Hematopoietic multipotent progenitor cell treated with erythropoietin and hydrocortisone succinate and interleukin-3 and kit ligand, for 15 days (in vitro differentiated cells): Measurements from ENCODE around the gene CAPN10.
"Not testable (repeated sequence)": the region's sequence is repeated elsewhere in the genome, so short reads cannot be mapped to it uniquely, and the experiment has no call there.

Experiments
- DNase-seq: peaks from one replicate; pipeline ENCODE4 v3.0.0-alpha.2; 2015; ENCODE audit warnings: low spot score

The CAPN10 gene

GRCh38 chr2:240604291-240604938 lies 17.9 kb downstream of the CAPN10 start:
- no peak for DNase-seq

- DNase-seq, result no peak
Measured at GRCh38 chr2:240604939-240605716, 18.6 kb downstream of the CAPN10 start.

DNA sequence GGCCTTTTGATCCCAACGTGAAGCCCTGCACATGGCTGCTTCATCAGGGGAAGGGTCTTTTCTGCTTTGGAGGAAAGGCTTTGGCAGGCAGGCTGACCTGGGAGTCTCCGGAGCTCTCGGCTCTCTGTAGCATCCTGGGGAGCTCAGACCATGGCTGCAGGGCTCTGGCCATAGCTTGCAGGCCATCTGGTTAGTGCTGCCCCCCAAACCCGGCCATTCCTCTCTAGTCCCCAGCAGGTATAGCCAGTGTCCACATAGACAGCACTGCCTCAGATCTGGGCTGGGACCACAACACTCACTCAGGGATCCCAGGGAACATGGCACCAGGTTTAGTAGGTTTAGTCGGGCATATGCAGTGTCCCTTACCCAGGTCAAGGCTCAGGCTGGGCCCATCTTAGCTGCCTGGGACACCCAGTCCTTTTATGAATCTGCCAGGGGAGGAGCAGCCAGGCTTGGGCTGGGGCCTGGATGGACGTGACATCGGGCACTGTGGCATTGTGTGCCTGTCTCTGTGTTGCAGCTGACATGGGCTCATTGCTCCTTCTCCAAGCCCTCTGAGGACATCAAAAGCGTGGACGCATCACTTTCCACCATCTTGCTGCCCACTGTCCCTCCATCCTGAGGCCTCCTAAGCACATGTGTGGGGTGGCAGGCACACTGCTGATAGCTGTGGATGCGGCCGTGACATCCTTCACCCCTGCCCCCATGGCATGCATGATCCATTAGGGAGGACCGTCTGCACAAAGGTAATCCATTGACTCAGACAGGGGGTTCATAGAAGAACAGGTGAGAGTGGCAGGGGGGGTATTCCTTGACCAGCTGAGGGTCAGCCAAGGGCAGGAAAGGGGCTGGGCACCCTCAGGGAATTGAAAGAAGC lies 19.6 kb downstream of the CAPN10 start:
- DNase-seq, result no peak

DNA sequence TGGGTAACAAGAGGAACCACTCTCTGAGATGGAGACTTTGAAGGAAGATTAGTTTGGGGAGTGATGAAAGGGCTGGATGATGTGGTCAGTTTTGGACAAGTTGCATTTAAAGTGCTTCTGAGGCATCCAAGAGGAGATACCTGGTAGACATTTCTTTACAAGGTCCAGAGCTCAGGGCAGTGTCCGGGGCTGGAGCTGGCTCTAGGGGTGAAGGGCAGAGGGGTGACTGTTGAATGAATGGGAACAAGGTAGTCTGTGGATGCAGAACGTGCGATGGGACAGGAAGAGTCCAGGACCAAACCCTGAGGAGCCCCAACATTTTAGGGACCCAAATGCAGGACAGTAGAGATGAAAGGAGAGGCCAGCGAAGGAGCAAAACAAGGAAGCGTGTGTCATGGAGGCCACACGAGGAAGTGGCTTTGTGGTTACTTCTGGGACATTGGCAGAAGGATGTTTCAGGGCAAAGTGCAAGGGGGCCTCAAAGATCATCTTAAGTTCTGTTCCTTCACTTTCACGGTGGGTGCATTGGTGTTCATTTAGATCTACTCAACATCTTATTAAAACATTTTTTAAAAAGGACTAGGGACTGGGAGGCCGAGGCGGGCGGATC lies 25.2 kb downstream of the CAPN10 start:
- no peak for DNase-seq

GRCh38 chr2:240613781-240614180 lies 27.2 kb downstream of the CAPN10 start:
- DNase-seq, result no peak

GRCh38 chr2:240614391-240614790 lies 27.9 kb downstream of the CAPN10 start:
- DNase-seq, result no peak

DNA sequence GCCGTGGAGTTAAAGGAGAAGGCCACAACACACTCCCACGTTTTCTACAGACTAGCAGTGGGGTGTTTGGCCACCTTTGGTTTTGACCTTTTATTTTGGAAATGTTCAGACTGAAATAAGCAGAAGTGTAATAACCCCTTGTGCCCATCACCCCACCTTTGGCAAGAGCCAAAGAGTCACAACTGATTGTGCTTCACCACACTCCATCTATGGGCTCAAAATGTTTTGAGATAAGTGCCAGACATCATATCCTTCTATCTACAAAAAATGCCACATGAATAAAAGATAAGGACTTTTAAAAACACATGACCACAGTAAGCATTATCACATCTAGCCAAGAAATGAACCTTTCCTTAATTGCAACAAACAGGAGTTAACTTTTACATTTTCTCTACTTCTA lies 28.9 kb downstream of the CAPN10 start:
- no peak for DNase-seq

- DNase-seq, result no peak
Measured at GRCh38 chr2:240615820-240616547, 29.4 kb downstream of the CAPN10 start.

GRCh38 chr2:240616860-240617666 lies 30.5 kb downstream of the CAPN10 start:
- DNase-seq, result not testable (repeated sequence)

- DNase-seq, result no peak
Measured at GRCh38 chr2:240618776-240619175, 32.2 kb downstream of the CAPN10 start.

DNA sequence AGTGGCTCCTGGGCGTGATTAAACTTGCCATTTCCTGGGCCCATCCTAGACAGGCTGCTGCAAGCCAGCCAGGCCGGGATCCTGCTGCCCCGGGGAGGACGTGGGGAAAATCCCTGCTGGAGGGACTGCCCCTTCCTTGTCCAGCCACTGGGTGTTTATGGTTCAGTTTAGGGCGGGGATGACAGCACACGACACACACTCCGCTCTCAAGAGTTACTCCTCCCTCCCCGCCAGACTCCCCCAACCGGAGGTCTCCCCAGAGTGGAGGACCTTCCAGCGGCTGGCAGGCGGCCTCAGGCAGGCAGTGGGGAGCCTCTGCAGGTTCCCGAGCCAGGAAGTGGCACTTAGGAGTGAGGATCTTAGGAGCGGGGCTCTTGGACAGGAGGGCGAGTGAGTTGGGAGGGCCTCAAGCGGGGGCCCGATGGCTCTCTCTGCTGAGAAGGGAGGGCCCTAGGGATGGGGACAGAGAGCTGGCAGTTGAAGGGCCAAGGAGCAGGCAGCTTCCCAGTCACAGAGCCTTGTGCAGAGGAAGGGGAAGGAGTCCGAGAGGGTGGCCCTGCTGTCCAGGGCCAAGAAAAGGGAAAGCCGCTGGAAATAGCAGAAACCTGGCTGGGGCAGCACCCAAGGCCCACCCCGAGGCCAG lies 33.1 kb downstream of the CAPN10 start:
- no peak for DNase-seq

- DNase-seq, result no peak
Measured at GRCh38 chr2:240620149-240620731, 33.7 kb downstream of the CAPN10 start.

DNA sequence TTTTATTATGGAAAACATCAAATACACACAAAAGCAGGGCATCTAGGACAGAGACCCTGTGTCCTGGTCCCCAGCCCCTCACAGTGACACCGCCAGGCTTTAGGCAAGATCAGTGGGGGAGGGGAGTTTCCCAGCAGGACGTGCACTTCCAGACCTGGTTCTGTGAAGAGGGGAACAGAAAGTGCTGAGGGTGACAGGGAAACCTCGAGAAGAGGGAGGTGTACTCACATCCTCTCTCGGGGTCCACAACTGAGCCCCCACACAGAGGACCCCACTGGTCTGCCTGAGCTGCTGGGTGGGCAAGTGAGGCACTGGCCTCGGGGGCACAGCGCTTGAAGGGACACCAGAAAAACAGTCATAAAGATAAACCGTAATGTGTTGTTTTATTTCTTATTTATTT lies 34.3 kb downstream of the CAPN10 start:
- no peak for DNase-seq

- DNase-seq, result no peak
Measured at GRCh38 chr2:240622060-240622411, 35.5 kb downstream of the CAPN10 start.

DNA sequence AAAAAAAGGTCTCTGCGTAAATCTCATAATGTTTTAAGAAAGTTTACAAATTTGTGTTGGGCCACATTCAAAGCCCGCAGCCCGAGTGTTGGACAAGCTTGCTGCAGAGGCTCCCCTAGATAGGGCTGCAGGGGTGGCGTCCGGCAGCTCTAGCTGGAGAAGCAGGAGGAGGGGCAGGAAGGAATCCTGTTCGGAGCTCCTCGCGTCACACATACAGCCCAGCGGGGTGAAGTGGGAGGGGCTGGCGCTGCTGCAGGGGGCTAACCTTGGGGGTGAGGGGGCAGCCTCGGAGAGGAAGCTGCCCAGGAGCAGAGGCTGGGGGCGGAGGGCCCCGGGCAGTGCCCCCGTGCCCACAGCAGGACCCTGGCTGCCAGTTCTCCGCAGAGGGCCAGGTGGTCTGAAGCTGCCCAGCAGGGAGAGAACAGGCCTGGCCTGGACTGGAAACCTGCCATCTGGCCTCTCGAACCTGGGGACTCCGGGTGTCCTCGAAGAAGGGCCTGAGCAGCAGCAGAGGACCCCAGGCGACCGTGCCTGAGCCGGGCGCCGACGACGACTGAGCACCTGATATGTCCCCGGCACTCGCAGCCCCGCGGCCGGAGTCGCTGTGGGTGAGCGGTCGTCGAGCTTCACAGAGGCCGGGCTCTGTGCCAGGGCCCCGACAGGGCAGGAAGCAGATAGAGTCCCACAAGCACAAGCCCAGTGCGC lies 36.1 kb downstream of the CAPN10 start:
- no peak for DNase-seq

DNA sequence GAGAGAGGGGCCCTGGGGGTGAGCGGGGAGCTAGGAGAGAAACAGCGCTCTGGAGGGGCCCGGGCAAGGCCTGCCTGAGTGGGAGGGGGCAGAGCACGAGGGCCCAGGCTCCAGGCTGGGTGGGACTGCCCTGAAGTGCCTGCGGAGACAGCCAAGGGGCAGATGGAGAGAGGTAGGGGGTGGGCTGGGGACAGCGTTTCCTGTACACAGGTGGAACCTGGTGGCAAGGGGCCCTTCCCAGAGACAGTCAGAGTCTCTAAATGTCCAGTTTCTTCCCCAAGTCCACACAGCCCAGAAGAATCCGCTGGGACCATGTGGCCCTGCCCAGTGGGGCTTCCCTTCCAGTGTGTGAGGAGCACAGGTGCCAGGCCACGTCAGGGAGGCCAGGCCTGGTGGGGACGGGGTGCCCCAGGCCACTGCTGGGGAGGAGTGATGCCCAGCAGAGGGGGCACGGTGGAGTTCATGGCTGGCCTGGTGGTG lies 37.0 kb downstream of the CAPN10 start:
- DNase-seq, result no peak

GRCh38 chr2:240624011-240624949 lies 37.7 kb downstream of the CAPN10 start:
- DNase-seq, result no peak
